Thymus (tissue), 11 donors: Measurements from ENCODE around the gene NTRK1. TPM values are rescaled to one million over a fixed set of nuclear protein-coding genes. Genes with fewer than 3 reads are reported as not detected.

ENCODE experiments used
- DNase-seq, 9 donors: peaks; one replicate each; pipeline ENCODE4 v3.0.0-alpha.2; 2013; ENCODE audit warnings: low spot score in 9 of 9, low read depth in 6 of 9, missing footprints in 1 of 9
- H3K27ac ChIP-seq, 2 donors: one replicate each; pipeline ENCODE4 v1.5.1; 2013; ENCODE audit warnings: control low read depth in 1 of 2, low read depth in 1 of 2, low read length in 1 of 2, mild to moderate bottlenecking in 1 of 2, moderate library complexity in 1 of 2
- H3K27me3 ChIP-seq, 2 donors: one replicate each; pipeline ENCODE4 v1.5.1; 2013; ENCODE audit warnings: low read length in 1 of 2; ENCODE audit not compliant: control insufficient read depth in 2 of 2, insufficient read depth in 1 of 2
- H3K36me3 ChIP-seq, 2 donors: one replicate each; pipeline ENCODE4 v1.5.1; 2013; ENCODE audit warnings: low read length in 1 of 2, mild to moderate bottlenecking in 1 of 2, moderate library complexity in 1 of 2; ENCODE audit not compliant: control insufficient read depth in 2 of 2, insufficient read depth in 2 of 2
- H3K4me1 ChIP-seq, 2 donors: one replicate each; pipeline ENCODE4 v1.5.1; 2013; ENCODE audit warnings: low read length in 2 of 2; ENCODE audit not compliant: control insufficient read depth in 2 of 2, insufficient read depth in 2 of 2
- H3K4me3 ChIP-seq, 2 donors: one replicate each; pipeline ENCODE4 v1.5.1; 2013; ENCODE audit warnings: low read length in 2 of 2, control low read depth in 1 of 2, mild to moderate bottlenecking in 1 of 2
- H3K9me3 ChIP-seq, 2 donors: one replicate each; pipeline ENCODE4 v1.5.1; 2013; ENCODE audit warnings: low read length in 1 of 2, mild to moderate bottlenecking in 1 of 2; ENCODE audit not compliant: control insufficient read depth in 2 of 2, insufficient read depth in 1 of 2
- WGBS: extraction: QIAGEN DNeasy Blood & Tissue Kit; methylation state at CpG from one replicate; pipeline ENCODE4 v1.1.7; 2013; 5-methylcytosine and 5-hydroxymethylcytosine counted together
- polyA plus RNA-seq: library from polyadenylated mRNA; stranded (reverse); fragments of 200-250 nt; gene quantifications from one replicate; pipeline ENCODE4 v1.2.3, GENCODE V29; 2013
- total RNA-seq: library from RNA; stranded (reverse); fragments of 120-200 nt; gene quantifications from one replicate; pipeline ENCODE4 v1.2.4, GENCODE V29; 2013
- donor health status: healthy.

The NTRK1 gene
- total and polyA plus RNA-seq, 2 donors = 1.6 to 3.1 TPM

- peaks cover 0 to 4% of the 10 kb centered on the region in 2 donors for H3K4me1 ChIP-seq
- H3K36me3 ChIP-seq = no peaks in the 10 kb centered on the region
- peaks cover 31 to 60% of the 10 kb centered on the region in 2 donors for H3K27me3 ChIP-seq
- H3K27ac ChIP-seq = no peak overlapping the region
- DNase-seq = no peak
- no peaks in the 10 kb centered on the region for H3K9me3 ChIP-seq
- no peak overlapping the region for H3K4me3 ChIP-seq
- 76% methylated on average over 6 of the region's 6 CpGs for WGBS
Measured at GRCh38 chr1:156929596-156930238, 69.1 kb downstream of the NTRK1 start.

GRCh38 chr1:156930483-156930882, 69.8 kb downstream of the NTRK1 start:
- no peaks in the 10 kb centered on the region for H3K36me3 ChIP-seq
- peaks cover 23 to 52% of the 10 kb centered on the region in 2 donors for H3K27me3 ChIP-seq
- WGBS = 90% methylated on average over 4 of the region's 4 CpGs
- no peak overlapping the region for H3K4me3 ChIP-seq
- H3K9me3 ChIP-seq = no peaks in the 10 kb centered on the region
- peaks cover 0 to 4% of the 10 kb centered on the region in 2 donors for H3K4me1 ChIP-seq
- H3K27ac ChIP-seq = no peak overlapping the region
- no peak for DNase-seq

Other genes with a start within 250 kb of the NTRK1 start
- 0.09 TPM for gene HAPLN2, start 241.4 kb upstream of the NTRK1 start, total RNA-seq
- 0.50 TPM for gene HAPLN2, start 241.4 kb upstream of the NTRK1 start, polyA plus RNA-seq
- gene BCAN, start 218.7 kb upstream of the NTRK1 start, total RNA-seq = 0.24 TPM
- 0.43 TPM for gene BCAN, start 218.7 kb upstream of the NTRK1 start, polyA plus RNA-seq
- 3.7 TPM for gene NES, start 183.5 kb upstream of the NTRK1 start, total RNA-seq
- gene NES, start 183.5 kb upstream of the NTRK1 start, polyA plus RNA-seq = 3.3 TPM
- 20.7 TPM for gene CRABP2, start 155.3 kb upstream of the NTRK1 start, total RNA-seq
- 75.0 TPM for gene CRABP2, start 155.3 kb upstream of the NTRK1 start, polyA plus RNA-seq
- gene METTL25B, start 132.4 kb upstream of the NTRK1 start, total RNA-seq = 10.7 TPM
- 39.4 TPM for gene METTL25B, start 132.4 kb upstream of the NTRK1 start, polyA plus RNA-seq
- gene ISG20L2, start 132.1 kb upstream of the NTRK1 start, total RNA-seq = 14.1 TPM
- 12.0 TPM for gene ISG20L2, start 132.1 kb upstream of the NTRK1 start, polyA plus RNA-seq
- 53.8 TPM for gene MRPL24, start 119.8 kb upstream of the NTRK1 start, total RNA-seq
- 59.0 TPM for gene MRPL24, start 119.8 kb upstream of the NTRK1 start, polyA plus RNA-seq
- gene HDGF, start 109.2 kb upstream of the NTRK1 start, total RNA-seq = 226 TPM
- gene HDGF, start 109.2 kb upstream of the NTRK1 start, polyA plus RNA-seq = 116 TPM
- gene PRCC, start 93.3 kb upstream of the NTRK1 start, total RNA-seq = 29.1 TPM
- 72.9 TPM for gene PRCC, start 93.3 kb upstream of the NTRK1 start, polyA plus RNA-seq
- 17.9 TPM for gene SH2D2A, start 44.0 kb upstream of the NTRK1 start, total RNA-seq
- 44.8 TPM for gene SH2D2A, start 44.0 kb upstream of the NTRK1 start, polyA plus RNA-seq
- 0.33 TPM for gene INSRR, start 1.7 kb upstream of the NTRK1 start, total RNA-seq
- gene INSRR, start 1.7 kb upstream of the NTRK1 start, polyA plus RNA-seq = 0.43 TPM
- gene PEAR1, start 32.9 kb downstream of the NTRK1 start, total RNA-seq = 0.61 TPM
- 2.5 TPM for gene PEAR1, start 32.9 kb downstream of the NTRK1 start, polyA plus RNA-seq
- not detected for gene LRRC71, start 59.8 kb downstream of the NTRK1 start, total RNA-seq
- gene LRRC71, start 59.8 kb downstream of the NTRK1 start, polyA plus RNA-seq = 0.11 TPM
- gene ARHGEF11, start 184.9 kb downstream of the NTRK1 start, total RNA-seq = 4.5 TPM
- 5.5 TPM for gene ARHGEF11, start 184.9 kb downstream of the NTRK1 start, polyA plus RNA-seq
- 0.14 TPM for gene ETV3L, start 238.9 kb downstream of the NTRK1 start, total RNA-seq
- 1.0 TPM for gene ETV3L, start 238.9 kb downstream of the NTRK1 start, polyA plus RNA-seq